Measurements from ENCODE around the gene LIN54. TPM values are rescaled to one million over a fixed set of nuclear protein-coding genes. Genes with fewer than 3 reads are reported as not detected.
A peak's percentile ranks its signal among the peaks of the same experiment; 100 is the strongest.

The LIN54 gene
- total and polyA plus RNA-seq, 2 of the 13 experiments (the other 11 are each of a cell fraction or from before 2014, with no cell fraction given), result 25.2 to 32.9 TPM

DNA sequence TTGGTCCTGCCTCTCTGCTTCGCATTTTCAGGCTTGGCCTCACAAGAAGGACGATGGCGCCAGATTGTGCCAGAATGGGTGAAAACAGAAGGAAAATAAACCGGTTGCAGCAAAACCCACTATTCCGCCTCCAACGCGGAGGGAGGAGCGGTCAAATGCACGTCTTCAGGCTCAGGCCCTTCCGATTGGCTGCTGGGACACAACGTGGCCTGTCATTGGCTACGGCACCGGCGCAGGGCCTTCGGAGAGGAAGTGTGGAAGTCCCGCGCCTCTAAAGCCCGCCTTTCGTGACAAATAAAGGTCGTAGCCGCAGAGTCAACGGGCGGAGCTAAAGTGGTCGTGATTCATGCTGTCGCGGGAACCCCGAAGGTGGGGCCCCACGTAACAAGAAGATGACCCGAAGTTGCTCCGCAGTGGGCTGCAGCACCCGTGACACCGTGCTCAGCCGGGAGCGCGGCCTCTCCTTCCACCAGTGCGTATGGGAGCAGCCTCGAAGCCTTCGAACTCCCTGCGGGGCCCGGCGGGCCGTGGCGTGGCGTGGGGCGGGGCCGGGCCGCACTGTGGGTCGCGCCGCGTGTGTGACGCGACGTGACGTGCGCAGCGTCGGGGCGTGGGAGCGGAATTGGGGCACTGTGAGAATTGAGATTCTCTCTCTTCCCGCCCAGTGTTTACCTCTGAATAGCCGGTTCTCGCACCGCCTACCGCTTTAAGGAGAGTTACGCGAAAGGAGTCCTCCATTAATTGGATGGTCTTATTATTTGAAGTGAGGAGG lies 110.0 kb downstream of the LIN54 start, which contains the start of gene THAP9 (continued):
- TF ChIP-seq, protein P1, sequence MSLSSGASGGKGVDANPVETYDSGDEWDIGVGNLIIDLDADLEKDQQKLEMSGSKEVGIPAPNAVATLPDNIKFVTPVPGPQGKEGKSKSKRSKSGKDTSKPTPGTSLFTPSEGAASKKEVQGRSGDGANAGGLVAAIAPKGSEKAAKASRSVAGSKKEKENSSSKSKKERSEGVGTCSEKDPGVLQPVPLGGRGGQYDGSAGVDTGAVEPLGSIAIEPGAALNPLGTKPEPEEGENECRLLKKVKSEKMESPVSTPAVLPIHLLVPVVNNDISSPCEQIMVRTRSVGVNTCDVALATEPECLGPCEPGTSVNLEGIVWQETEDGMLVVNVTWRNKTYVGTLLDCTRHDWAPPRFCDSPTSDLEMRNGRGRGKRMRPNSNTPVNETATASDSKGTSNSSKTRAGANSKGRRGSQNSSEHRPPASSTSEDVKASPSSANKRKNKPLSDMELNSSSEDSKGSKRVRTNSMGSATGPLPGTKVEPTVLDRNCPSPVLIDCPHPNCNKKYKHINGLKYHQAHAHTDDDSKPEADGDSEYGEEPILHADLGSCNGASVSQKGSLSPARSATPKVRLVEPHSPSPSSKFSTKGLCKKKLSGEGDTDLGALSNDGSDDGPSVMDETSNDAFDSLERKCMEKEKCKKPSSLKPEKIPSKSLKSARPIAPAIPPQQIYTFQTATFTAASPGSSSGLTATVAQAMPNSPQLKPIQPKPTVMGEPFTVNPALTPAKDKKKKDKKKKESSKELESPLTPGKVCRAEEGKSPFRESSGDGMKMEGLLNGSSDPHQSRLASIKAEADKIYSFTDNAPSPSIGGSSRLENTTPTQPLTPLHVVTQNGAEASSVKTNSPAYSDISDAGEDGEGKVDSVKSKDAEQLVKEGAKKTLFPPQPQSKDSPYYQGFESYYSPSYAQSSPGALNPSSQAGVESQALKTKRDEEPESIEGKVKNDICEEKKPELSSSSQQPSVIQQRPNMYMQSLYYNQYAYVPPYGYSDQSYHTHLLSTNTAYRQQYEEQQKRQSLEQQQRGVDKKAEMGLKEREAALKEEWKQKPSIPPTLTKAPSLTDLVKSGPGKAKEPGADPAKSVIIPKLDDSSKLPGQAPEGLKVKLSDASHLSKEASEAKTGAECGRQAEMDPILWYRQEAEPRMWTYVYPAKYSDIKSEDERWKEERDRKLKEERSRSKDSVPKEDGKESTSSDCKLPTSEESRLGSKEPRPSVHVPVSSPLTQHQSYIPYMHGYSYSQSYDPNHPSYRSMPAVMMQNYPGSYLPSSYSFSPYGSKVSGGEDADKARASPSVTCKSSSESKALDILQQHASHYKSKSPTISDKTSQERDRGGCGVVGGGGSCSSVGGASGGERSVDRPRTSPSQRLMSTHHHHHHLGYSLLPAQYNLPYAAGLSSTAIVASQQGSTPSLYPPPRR (CRISPR knock-in tag; IDR thresholded peaks at IDR 0.05; ENCODE audit: borderline replicate concordance), result no peak
- TF ChIP-seq ARID2 (CRISPR knock-in tag; IDR thresholded peaks at IDR 0.05; ENCODE audit: borderline replicate concordance) (peak; percentile 91; the same call in 1 of the 2 replicates), EHMT2 (IDR thresholded peaks at IDR 0.05; ENCODE audit: borderline replicate concordance, low read depth, low read length) (no peak), DR1 (CRISPR knock-in tag; IDR thresholded peaks at IDR 0.05) (peak; percentile 74; the same call in 1 of the 2 replicates), JUNB (CRISPR knock-in tag; IDR thresholded peaks at IDR 0.05; ENCODE audit: borderline replicate concordance) (no peak), ZNF737 (CRISPR knock-in tag; IDR thresholded peaks at IDR 0.05; ENCODE audit: borderline replicate concordance) (no peak), KLF12 (CRISPR knock-in tag; IDR thresholded peaks at IDR 0.05; ENCODE audit: borderline replicate concordance) (peak; percentile 86), ARHGAP35 (CRISPR knock-in tag; IDR thresholded peaks at IDR 0.05; ENCODE audit: borderline replicate concordance) (peak; percentile 66; the same call in 1 of the 2 replicates), ZNF225 (CRISPR knock-in tag; IDR thresholded peaks at IDR 0.05) (peak; percentile 76; the same call in 1 of the 2 replicates), NFKBIZ (CRISPR knock-in tag; IDR thresholded peaks at IDR 0.05) (no peak), SYNCRIP (IDR thresholded peaks at IDR 0.05; ENCODE audit: insufficient read depth, low read depth, low read length) (no peak), ZNF724P (CRISPR knock-in tag; IDR thresholded peaks at IDR 0.05; ENCODE audit: borderline replicate concordance) (peak; percentile 53; the same call in 1 of the 2 replicates), ZNF570 (CRISPR knock-in tag; IDR thresholded peaks at IDR 0.05; ENCODE audit: borderline replicate concordance) (no peak)
- TF ChIP-seq, protein P2, sequence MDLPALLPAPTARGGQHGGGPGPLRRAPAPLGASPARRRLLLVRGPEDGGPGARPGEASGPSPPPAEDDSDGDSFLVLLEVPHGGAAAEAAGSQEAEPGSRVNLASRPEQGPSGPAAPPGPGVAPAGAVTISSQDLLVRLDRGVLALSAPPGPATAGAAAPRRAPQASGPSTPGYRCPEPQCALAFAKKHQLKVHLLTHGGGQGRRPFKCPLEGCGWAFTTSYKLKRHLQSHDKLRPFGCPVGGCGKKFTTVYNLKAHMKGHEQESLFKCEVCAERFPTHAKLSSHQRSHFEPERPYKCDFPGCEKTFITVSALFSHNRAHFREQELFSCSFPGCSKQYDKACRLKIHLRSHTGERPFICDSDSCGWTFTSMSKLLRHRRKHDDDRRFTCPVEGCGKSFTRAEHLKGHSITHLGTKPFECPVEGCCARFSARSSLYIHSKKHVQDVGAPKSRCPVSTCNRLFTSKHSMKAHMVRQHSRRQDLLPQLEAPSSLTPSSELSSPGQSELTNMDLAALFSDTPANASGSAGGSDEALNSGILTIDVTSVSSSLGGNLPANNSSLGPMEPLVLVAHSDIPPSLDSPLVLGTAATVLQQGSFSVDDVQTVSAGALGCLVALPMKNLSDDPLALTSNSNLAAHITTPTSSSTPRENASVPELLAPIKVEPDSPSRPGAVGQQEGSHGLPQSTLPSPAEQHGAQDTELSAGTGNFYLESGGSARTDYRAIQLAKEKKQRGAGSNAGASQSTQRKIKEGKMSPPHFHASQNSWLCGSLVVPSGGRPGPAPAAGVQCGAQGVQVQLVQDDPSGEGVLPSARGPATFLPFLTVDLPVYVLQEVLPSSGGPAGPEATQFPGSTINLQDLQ (CRISPR knock-in tag; IDR thresholded peaks at IDR 0.05), result peak; percentile 82; the same call in 1 of the 2 replicates
- TF ChIP-seq, protein P3, sequence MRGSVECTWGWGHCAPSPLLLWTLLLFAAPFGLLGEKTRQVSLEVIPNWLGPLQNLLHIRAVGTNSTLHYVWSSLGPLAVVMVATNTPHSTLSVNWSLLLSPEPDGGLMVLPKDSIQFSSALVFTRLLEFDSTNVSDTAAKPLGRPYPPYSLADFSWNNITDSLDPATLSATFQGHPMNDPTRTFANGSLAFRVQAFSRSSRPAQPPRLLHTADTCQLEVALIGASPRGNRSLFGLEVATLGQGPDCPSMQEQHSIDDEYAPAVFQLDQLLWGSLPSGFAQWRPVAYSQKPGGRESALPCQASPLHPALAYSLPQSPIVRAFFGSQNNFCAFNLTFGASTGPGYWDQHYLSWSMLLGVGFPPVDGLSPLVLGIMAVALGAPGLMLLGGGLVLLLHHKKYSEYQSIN (CRISPR knock-in tag; IDR thresholded peaks at IDR 0.05; ENCODE audit: borderline replicate concordance), result no peak
- TF ChIP-seq, protein P4, sequence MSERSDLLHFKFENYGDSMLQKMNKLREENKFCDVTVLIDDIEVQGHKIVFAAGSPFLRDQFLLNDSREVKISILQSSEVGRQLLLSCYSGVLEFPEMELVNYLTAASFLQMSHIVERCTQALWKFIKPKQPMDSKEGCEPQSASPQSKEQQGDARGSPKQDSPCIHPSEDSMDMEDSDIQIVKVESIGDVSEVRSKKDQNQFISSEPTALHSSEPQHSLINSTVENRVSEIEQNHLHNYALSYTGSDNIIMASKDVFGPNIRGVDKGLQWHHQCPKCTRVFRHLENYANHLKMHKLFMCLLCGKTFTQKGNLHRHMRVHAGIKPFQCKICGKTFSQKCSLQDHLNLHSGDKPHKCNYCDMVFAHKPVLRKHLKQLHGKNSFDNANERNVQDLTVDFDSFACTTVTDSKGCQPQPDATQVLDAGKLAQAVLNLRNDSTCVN (CRISPR knock-in tag; IDR thresholded peaks at IDR 0.05; ENCODE audit: borderline replicate concordance), result no peak
- TF ChIP-seq, protein P5, sequence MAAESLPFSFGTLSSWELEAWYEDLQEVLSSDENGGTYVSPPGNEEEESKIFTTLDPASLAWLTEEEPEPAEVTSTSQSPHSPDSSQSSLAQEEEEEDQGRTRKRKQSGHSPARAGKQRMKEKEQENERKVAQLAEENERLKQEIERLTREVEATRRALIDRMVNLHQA (CRISPR knock-in tag; IDR thresholded peaks at IDR 0.05), result 0 out of 2 replicates have a peak, but pooled peaks have one; percentile 30
